ENCODE data around the gene CLPSL2. TPM values are rescaled to one million over a fixed set of nuclear protein-coding genes. Genes with fewer than 3 reads are reported as not detected.

CLPSL2 gene
- total RNA-seq, 4 donors from 2014 or later, result not detected

DNA sequence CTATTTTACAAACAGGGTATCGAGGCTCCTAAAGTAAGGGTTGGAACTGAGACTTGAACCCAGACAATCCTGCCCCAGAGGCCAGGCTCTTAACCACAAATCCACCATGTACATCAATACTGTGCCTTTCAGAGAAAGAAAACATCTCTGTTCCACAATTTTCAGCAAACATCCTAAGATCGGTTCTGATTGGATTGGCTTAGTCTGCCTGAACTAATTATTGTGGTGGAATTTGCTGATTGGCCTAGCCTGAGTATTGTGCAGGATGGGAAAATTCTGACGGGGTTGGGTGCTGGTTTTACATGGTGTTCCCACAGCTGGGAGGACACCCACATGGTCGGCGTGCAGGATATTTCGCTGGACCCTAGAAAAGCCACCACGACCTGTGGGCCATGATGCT, 4.3 kb downstream of the CLPSL2 start, which contains the start of gene CLPSL1:
Gene CLPSL1, plus strand, starts transcription at position 301 of the 400 bp plus-strand sequence. Its CDS starts 92 bp downstream, at position 393.
- no peaks in the 10 kb centered on the region for H3K36me3 ChIP-seq
- no peak for DNase-seq
- intact Hi-C loops (cut with DNase I; ENCODE audit: low total_unique reads) (no loop called here), in situ Hi-C loops (cut with MboI; ENCODE audit: low pct_ligation_motif_present in 1 of 4, low pct_unique_long_range_greater_than_20kb in 1 of 4, low sequenced_read_pairs in 3 of 4) (loop anchor here in 1 of 4 donors (25.0 kb wide), 1 partner anchor 1832 kb away; no protein-coding TSS in a partner anchor)
- TF ChIP-seq POLR2AphosphoS5 (IDR thresholded peaks at IDR 0.05) (no peak), POLR2A (IDR thresholded peaks at IDR 0.05) (no peak)
- H3K4me1 ChIP-seq, result peaks cover 0 to 8% (median 4%) of the 10 kb centered on the region in 4 donors
- H3K27ac ChIP-seq, result no peak within 1 kb of the TSS
- peaks cover 27% of the 10 kb centered on the region for H3K27me3 ChIP-seq
- no peak within 1 kb of the TSS for H3K4me3 ChIP-seq
- WGBS, 2 donors (ENCODE audit: low coverage in 1 of 2), result 82% methylated on average over 7 of the region's 7 CpGs; no CpG with 5 or more reads in 1 of the 2 donors
- no peaks in the 10 kb centered on the region for H3K9me3 ChIP-seq

DNA sequence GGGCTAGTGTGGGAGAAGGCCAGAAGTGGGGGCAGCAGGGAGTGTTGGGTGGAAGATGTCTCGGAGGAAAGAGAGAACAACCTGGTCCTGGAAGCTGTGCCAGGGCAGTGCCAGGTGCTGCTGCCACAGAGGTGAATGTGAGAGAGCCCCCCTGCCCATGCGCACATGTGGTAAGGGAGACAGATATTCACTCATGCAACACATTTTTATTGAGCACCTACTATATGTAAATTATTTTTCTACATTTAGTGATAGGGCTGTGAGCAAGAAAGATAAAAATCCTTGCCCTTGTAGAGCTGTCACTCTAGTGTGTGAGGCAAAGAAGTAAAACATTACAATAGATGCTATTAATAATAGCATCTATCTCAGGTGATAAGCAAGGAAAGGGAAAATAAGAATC, 4.9 kb downstream of the CLPSL2 start:
- Histone ChIP-seq H3K4me1 (peaks cover 0 to 6% (median 2%) of the 10 kb centered on the region in 4 donors), H3K36me3 (no peaks in the 10 kb centered on the region), H3K27ac (no peak overlapping the region), H3K9me3 (no peaks in the 10 kb centered on the region), H3K27me3 (peaks cover 24% of the 10 kb centered on the region), H3K4me3 (no peak overlapping the region)
- intact Hi-C loops (cut with DNase I; ENCODE audit: low total_unique reads), result no loop called here
- no peak for TF ChIP-seq POLR2A (IDR thresholded peaks at IDR 0.05)
- no peak for DNase-seq
- in situ Hi-C loops (cut with MboI; ENCODE audit: low pct_ligation_motif_present in 1 of 4, low pct_unique_long_range_greater_than_20kb in 1 of 4, low sequenced_read_pairs in 3 of 4), result loop anchor here in 1 of 4 donors (25.0 kb wide), 1 partner anchor 1831 kb away; no protein-coding TSS in a partner anchor
- 90 to 100% methylated on average over 1 to 2 of the region's 2 CpGs for whole genome bisulfite sequencing, 2 donors (ENCODE audit: low coverage in 1 of 2)

DNA sequence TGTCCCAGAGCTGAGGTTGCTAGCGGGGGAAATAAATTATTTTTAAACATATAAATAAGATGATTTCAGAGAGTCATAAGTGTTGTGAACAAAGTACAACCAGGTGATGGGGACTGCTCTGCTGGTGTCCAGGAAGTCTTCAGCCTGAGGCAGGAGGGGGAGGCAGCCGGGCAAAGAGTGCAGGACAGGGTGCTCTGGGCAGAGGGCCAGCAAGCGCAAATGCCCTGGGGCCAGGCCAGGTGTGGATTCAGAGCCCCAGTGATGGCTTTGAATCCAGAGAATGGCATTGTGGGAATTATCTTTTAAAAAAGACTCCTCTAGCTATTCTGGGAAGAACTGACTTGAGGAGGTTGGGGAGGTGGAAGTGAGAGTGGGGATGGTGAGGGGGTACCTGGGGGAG, 6.0 kb downstream of the CLPSL2 start:
- H3K36me3 ChIP-seq, result no peaks in the 10 kb centered on the region
- no peak overlapping the region for H3K27ac ChIP-seq
- intact Hi-C loops (cut with DNase I; ENCODE audit: low total_unique reads) (no loop called here), in situ Hi-C loops (cut with MboI; ENCODE audit: low pct_ligation_motif_present in 1 of 4, low pct_unique_long_range_greater_than_20kb in 1 of 4, low sequenced_read_pairs in 3 of 4) (loop anchor here in 1 of 4 donors (25.0 kb wide), 1 partner anchor 1830 kb away; no protein-coding TSS in a partner anchor)
- H3K4me1 ChIP-seq, result no peaks in the 10 kb centered on the region
- H3K4me3 ChIP-seq, result no peak overlapping the region
- no peaks in the 10 kb centered on the region for H3K9me3 ChIP-seq
- peaks cover 24% of the 10 kb centered on the region for H3K27me3 ChIP-seq
- TF ChIP-seq EP300 (IDR thresholded peaks at IDR 0.05; ENCODE audit: low read depth), result no peak
- TF ChIP-seq POLR2A (IDR thresholded peaks at IDR 0.05), result no peak
- TF ChIP-seq, protein P1, sequence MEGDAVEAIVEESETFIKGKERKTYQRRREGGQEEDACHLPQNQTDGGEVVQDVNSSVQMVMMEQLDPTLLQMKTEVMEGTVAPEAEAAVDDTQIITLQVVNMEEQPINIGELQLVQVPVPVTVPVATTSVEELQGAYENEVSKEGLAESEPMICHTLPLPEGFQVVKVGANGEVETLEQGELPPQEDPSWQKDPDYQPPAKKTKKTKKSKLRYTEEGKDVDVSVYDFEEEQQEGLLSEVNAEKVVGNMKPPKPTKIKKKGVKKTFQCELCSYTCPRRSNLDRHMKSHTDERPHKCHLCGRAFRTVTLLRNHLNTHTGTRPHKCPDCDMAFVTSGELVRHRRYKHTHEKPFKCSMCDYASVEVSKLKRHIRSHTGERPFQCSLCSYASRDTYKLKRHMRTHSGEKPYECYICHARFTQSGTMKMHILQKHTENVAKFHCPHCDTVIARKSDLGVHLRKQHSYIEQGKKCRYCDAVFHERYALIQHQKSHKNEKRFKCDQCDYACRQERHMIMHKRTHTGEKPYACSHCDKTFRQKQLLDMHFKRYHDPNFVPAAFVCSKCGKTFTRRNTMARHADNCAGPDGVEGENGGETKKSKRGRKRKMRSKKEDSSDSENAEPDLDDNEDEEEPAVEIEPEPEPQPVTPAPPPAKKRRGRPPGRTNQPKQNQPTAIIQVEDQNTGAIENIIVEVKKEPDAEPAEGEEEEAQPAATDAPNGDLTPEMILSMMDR (IDR thresholded peaks at IDR 0.05), result no peak
- no peak for TF ChIP-seq POLR2AphosphoS5 (IDR thresholded peaks at IDR 0.05)
- WGBS, 2 donors (ENCODE audit: low coverage in 1 of 2), result 17 to 50% methylated on average over 3 of the region's 3 CpGs
- no peak for DNase-seq

DNA sequence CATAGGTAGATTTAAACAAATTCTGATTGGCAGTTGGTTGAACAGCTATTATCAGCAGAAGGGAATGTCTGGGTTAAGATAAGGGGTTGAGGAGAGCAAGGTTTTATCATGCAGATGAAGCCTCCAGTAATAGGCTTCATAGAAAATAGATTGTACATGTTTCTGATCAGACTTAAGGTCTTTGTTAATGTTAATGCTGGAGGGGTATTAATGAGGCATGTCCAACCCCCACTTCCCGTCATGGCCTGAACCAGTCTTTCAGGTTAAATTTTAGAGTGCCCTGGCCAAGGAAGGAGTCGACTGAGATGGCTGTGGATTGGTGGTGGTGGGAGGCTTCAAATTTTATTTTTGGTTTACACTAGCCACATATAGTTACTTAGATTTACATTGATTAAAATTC, 7.8 kb downstream of the CLPSL2 start:
- in situ Hi-C loops (cut with MboI; ENCODE audit: low pct_ligation_motif_present in 1 of 4, low pct_unique_long_range_greater_than_20kb in 1 of 4, low sequenced_read_pairs in 3 of 4) (loop anchor here in 1 of 4 donors (25.0 kb wide), 1 partner anchor 1828 kb away; no protein-coding TSS in a partner anchor), intact Hi-C loops (cut with DNase I; ENCODE audit: low total_unique reads) (no loop called here)

DNA sequence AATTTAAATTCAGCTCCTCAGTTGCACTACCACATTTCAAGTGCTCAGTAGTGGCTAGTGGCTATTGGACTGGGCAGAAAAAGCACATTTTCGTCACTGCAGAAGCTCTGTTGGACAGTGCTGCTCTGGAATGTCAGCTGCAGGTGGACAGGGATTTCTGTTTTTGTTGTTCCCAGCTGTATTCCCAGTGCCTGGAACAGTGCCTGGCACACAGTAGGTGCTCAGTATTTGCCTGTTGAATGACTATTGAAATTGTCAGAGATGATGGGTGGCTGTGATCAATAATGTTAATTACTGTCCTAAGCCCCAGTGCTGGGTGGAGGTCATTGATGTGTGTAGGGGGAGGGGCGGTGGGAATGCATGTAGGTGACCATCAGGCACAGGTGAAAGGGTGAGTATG, 9.9 kb downstream of the CLPSL2 start:
- 54% methylated on average over 2 of the region's 2 CpGs; no CpG with 5 or more reads in 1 of the 2 donors for WGBS, 2 donors (ENCODE audit: low coverage in 1 of 2)
- no peak for DNase-seq
- Histone ChIP-seq H3K36me3 (no peaks in the 10 kb centered on the region), H3K27ac (no peak overlapping the region), H3K27me3 (peaks cover 49% of the 10 kb centered on the region), H3K4me1 (no peaks in the 10 kb centered on the region), H3K4me3 (no peak overlapping the region), H3K9me3 (no peaks in the 10 kb centered on the region)
- intact Hi-C loops (cut with DNase I; ENCODE audit: low total_unique reads), result no loop called here
- in situ Hi-C loops (cut with MboI; ENCODE audit: low pct_ligation_motif_present in 1 of 4, low pct_unique_long_range_greater_than_20kb in 1 of 4, low sequenced_read_pairs in 3 of 4), result loop anchor here in 1 of 4 donors (25.0 kb wide), 1 partner anchor 1826 kb away; no protein-coding TSS in a partner anchor
- TF ChIP-seq POLR2AphosphoS5 (IDR thresholded peaks at IDR 0.05), result no peak
- TF ChIP-seq EP300 (IDR thresholded peaks at IDR 0.05; ENCODE audit: low read depth), result no peak
- TF ChIP-seq POLR2A (IDR thresholded peaks at IDR 0.05), result no peak

More for the DNA sequence above, 7.8 kb downstream of the CLPSL2 start:
- H3K36me3 ChIP-seq, result no peaks in the 10 kb centered on the region
- no peaks in the 10 kb centered on the region for H3K9me3 ChIP-seq
- H3K27ac ChIP-seq, result no peak overlapping the region
- TF ChIP-seq EP300 (IDR thresholded peaks at IDR 0.05; ENCODE audit: low read depth) (no peak), POLR2A (IDR thresholded peaks at IDR 0.05) (no peak), POLR2AphosphoS5 (IDR thresholded peaks at IDR 0.05) (no peak)
- TF ChIP-seq, protein P1 (IDR thresholded peaks at IDR 0.05), result no peak
- peaks cover 39% of the 10 kb centered on the region for H3K27me3 ChIP-seq
- H3K4me1 ChIP-seq, result no peaks in the 10 kb centered on the region
- WGBS, 2 donors (ENCODE audit: low coverage in 1 of 2), result 60% methylated on average over 1 to 2 of the region's 2 CpGs
- no peak for DNase-seq
- H3K4me3 ChIP-seq, result no peak overlapping the region

Data from transverse colon (tissue), 4 donors.